GM18951 (cell line): Measurements from ENCODE around the gene GNE.
"Not testable (repeated sequence)": the region's sequence is repeated elsewhere in the genome, so short reads cannot be mapped to it uniquely, and the experiment has no call there.

ENCODE experiments used
- POLR2A ChIP-seq: IDR thresholded peaks from 4 replicates; pipeline ENCODE4 v1.6.1; 2011; ENCODE audit warnings: mild to moderate bottlenecking; ENCODE audit not compliant: insufficient read length, insufficient read depth; ENCODE audit errors: extremely low read depth
- in situ Hi-C: fragments of 300-500 bp; cut with MboI; formaldehyde crosslinking; loops from one replicate; pipeline ENCODE4 v1.12.0; 2022; ENCODE audit warnings: low sequenced_read_pairs, mixed read lengths, inconsistent platforms; ENCODE audit not compliant: unreplicated experiment

The GNE gene

DNA sequence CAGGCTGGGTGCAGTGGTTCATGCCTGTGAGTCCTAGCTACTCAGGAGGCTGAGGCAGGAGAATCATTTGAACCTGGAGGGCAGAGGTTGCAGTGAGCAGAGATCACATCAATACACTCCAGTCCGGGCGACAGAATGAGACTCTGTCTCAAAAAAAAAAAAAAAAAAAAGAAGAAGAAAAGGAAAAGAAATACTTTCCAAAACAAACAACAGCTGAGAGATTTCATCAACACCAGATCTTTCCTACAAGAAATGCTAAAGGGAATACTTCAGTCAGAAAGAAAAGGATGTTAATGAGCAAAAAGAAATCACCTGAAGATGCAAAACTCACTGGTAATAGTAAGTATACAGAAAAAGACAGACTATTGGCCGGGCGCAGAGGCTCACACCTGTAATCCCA, 80.7 kb downstream of the GNE start:
- in situ Hi-C loops = no loop called here
- no peak for TF ChIP-seq POLR2A

DNA sequence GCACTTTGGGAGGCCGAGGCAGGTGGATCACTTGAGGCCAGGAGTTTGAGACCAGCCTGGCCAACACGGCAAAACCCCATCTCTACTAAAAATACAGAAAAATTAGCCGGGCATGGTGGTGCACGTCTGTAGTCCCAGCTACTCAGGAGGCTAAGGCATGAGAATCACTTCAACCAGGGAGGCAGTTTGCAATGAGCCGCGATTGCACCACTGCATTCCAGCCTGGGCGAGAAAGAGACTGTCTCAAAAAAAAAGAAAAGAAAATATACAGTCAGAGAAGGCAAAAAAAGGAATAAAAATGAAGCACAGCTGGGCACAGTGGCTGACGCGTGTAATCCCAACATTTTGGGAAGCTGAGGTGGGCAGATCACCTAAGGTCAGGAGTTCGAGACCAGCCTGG, 81.8 kb downstream of the GNE start:
- in situ Hi-C loops = not testable (repeated sequence)

DNA sequence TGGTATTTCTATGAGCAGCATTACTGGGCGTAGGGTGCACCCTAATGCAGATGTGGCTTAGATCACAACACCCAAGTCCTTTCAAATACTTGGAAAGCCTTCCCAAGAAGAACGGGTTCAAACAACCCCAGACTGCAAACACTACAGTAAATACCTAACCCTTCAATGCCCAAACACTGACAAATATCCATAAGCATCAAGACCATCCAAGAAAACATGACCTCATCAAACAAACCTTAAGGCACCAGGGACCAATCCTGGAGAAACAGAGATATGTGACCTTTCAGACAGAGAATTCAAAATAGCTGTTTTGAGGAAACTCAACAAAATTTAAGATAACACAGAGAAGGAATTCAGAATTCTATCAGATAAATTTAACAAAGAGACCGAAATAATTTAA, 83.0 kb downstream of the GNE start:
- in situ Hi-C loops = not testable (repeated sequence)

DNA sequence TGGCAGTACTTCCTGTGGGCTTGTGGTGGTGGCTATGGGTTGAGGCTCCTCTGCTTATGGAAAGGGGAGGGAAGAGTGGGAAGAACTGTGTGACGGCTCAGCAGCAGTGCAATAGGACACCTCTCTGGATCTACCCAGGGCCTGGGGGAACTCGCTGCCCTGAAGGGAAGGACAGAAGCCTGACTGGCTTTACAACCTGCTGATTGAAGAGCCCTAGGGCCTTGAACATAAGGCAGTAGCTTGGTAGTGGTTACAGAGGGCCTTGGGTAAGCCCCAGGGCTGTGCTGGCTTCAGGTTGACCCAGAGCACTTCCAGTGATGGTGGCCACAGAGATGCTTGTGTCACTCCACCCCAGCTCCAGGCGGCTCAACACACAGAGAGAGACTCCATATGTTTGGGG, 83.5 kb downstream of the GNE start:
- in situ Hi-C loops = no loop called here
- TF ChIP-seq POLR2A = no peak

DNA sequence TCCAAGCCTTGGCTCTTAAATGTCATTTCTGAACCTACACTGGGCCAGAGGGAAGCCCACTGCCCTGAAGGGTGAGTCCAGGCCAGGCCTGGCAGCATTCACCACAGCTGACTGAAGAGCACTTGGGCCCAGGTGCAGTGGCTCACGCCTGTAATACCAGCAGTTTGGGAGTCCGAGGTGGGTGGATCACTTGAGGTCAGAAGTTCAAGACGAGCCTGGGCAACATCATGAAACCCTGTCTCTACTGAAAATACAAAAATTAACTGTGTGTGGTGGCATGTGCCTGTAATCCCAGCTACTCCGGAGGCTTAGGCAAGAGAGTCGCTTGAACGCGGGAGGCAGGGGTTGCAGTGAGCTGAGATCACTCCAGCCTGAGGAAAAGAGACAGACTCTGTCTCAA, 84.0 kb downstream of the GNE start:
- in situ Hi-C loops = no loop called here

DNA sequence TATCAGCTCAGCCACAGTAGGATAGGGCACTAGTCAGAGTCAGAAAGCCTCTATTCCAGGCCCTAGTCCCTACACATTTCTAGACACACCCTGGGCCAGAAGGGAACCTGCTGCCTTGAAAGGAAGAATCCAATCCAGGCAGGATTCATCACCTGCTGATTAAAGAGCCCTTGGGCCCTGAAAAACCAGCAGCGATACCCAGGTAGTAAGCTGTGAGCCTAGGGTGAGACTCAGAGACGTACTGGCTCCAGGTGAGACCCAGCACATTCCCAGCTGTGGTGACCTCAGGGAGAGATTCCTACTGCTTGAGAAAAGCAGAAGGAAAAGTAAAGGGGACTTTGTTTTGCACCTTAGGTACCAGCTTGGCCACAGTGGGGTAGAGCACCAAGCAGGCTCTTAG, 84.4 kb downstream of the GNE start:
- TF ChIP-seq POLR2A = no peak
- in situ Hi-C loops = no loop called here

More for the DNA sequence above, 84.0 kb downstream of the GNE start:
- no peak for TF ChIP-seq POLR2A

DNA sequence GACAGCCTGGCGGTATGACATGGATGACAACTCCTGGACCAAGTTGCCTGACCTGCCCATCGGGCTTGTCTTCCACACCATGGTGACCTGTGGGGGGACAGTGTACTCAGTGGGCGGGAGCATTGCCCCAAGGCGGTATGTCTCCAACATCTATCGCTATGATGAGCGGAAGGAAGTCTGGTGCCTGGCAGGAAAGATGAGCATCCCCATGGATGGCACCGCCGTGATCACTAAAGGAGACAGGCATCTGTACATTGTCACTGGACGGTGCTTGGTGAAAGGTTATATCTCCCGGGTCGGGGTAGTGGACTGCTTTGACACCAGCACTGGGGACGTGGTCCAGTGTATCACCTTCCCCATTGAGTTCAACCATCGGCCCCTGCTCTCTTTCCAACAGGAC, 87.7 kb downstream of the GNE start:
- TF ChIP-seq POLR2A = no peak
- in situ Hi-C loops = no loop called here

DNA sequence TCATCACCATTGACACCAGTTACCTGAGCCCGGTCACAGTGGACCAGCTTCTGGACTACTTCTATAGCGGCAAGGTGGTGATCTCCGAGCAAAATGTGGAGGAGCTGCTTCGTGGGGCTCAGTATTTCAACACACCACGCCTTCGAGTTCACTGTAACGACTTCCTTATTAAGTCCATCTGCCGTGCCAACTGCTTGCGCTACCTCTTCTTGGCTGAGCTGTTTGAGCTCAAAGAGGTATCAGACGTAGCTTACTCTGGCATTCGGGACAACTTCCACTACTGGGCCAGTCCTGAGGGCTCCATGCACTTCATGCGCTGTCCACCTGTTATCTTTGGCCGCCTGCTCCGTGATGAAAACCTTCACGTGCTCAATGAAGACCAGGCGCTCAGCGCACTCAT, 88.5 kb downstream of the GNE start:
- in situ Hi-C loops = loop anchor here (5.0 kb wide), 1 partner anchor 67 kb away; no protein-coding TSS in a partner anchor
- no peak for TF ChIP-seq POLR2A

DNA sequence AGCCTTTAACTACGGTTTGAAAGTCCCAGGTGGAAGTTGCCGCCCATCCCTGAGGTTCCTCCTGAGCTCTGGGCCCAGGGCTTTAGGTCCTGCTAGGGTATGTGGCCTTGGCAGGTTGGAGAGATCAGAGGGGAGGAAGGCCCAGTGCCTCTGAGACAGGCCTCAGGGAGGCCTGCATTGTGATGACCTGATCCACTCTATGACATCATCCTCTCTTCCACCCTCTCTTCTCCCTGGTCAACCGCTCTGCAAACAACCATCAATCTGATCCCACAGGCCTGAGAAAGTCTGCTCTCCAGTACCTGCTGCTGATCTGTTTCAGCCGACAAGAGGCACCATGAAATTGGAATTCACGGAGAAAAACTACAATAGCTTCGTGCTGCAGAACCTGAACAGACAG, 89.1 kb downstream of the GNE start, which contains the start of gene CCIN:
Gene CCIN, plus strand, starts transcription at position 223 of the 400 bp plus-strand sequence. Its CDS starts 115 bp downstream, at position 338.
- in situ Hi-C loops = loop anchor here (5.0 kb wide), 1 partner anchor 67 kb away; no protein-coding TSS in a partner anchor
- no peak for TF ChIP-seq POLR2A

DNA sequence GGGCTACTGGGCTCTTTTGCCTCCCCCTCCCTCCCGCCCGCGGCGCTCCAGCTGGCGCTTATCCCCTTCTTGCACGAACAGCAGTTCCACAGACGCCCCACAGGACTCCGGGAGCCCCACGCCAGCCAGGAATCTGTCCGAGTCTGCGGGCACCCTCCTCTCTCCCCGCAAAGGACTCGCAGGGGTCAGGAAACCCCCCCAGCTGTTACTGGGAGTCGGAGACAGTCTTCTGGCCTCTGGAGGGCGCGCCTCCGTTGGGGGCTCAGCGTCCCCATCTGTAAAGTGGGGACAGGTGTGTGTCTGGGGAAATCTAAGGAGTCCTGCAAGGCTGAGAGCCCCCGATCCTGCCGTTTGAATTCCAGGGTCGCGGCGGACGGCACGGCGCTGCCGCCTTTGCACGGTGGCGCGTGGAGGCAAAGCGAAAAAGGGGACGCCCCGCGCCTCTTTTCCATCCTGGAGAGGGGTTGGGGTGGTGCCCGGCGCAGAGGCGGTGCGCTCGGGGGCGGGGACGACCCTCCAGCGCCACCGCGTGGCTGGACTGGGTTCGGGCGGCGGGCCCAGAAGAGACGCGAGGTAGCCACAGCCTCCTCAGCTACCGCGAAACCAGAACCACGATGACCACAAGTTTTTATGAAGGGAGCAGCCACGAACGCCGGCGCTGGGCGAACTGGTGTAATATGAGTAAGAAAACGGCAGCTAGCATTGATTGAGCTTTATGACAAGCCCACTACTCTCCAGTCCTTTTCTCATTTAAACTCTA, 91.9 kb downstream of the GNE start:
- TF ChIP-seq POLR2A = no peak
- in situ Hi-C loops = loop anchor here (5.0 kb wide), 1 partner anchor 64 kb away; no protein-coding TSS in a partner anchor

DNA sequence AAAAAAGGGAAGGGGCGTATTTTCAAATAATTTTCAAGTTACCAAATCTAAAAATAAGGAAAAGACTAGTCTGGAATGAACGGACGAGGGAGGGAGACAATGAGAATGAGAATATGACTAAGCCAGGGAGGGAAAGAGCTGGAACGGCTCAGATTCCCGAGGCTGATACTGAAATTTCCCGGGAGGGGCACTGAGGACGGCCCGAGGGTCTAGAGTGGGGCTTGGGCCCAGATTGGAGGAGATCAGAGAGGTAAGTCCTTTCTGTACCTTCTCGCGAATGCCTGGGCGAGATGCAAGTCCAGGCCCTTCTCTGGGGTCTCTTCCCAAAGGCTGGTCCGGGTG, 92.5 kb downstream of the GNE start:
- in situ Hi-C loops = loop anchor here (5.0 kb wide), 1 partner anchor 63 kb away; no protein-coding TSS in a partner anchor
- TF ChIP-seq POLR2A = no peak

DNA sequence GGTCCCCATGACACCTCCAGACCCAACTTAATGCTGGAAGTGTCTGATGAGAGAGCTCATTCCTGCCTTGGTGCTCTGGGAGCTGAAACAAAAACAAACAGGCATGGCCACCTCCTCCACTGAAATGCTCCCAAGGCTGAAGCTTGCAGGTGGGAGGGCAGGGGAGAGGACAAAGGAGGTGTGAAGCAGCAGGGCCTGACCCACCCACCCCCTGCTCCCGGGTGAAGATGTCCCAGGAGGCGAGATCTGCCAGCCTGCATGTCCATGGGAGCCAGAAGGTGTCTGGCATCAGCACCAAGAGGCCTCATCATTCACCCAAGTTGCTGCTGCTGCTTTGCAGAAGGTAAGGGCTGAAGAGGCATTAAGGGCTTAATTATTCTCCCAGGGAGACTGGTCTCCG, 93.3 kb downstream of the GNE start:
- TF ChIP-seq POLR2A = no peak
- in situ Hi-C loops = loop anchor here (5.0 kb wide), 1 partner anchor 63 kb away; no protein-coding TSS in a partner anchor
